ENCODE data around the gene LRRC51.

Gene LRRC51, protein sequence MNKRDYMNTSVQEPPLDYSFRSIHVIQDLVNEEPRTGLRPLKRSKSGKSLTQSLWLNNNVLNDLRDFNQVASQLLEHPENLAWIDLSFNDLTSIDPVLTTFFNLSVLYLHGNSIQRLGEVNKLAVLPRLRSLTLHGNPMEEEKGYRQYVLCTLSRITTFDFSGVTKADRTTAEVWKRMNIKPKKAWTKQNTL

DNA sequence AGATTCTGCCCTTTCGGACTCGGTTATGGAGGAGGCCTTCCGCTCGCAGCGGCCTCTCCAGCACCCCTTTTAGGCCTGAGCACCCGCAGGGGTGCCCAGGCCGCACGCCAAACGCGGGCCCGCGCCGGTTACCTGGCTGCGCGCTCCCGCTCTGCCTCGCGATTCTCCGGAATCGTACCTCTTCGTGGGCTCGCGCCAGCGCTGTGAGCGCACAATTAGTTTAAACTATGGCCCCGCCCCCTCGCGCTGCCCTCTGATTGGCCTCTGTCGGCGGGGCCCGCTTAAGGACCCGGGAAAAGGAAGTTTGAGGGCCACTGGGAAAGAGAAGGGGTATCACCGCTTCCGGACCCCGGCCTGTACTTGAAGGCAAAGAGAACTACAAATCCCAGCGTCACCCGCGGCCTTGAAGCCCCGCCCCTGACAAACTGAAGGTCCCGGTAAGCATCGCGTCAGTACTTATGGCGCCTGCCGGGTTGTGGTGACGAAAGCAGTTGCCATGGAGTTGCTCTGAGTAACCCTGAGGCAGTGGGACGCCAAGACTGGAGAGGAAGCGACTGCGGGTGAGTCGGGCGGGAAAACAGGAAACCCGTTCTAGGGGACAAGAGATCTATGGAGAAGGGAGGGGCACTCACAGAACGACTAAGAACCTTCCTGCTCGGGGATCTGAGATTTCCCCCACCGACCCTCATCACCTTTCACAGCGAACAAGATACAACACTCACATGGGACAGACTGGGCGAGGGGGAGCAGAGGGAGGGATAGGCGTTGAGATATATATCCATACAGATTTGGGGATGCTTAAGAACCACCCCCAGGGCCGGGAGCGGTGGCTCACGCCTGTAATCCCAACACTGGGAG is at the start of gene LRRC51, which contains the start of gene NUMA1:
Gene LRRC51 (plus strand): TSS at position 525 of the 858 bp plus-strand sequence. CDS start 8,234 bp downstream, outside the sequence.
Gene NUMA1 (minus strand): TSS at position 217 of the 858 bp plus-strand sequence. CDS start 44,599 bp downstream, outside the sequence.
- DNase-seq (ENCODE audit: low spot score): peak; percentile 94

DNA sequence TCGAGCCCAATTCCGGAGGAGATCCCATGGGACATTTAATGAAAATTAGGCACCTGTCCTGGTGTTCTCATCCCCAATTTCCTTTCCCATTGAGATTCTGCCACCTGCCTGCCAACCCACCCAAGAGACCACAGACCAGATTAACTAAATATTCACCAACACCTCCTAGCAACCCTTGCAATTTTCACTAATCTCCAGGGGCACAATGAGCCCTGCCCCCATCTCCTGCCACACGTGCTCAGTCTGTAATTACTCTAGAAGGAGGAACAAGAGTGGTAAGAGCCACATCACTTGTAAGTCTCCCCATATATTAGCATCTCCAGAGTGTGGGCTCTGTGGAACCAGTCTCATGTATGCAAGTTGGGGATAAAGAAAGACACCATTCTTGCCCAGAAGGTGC is 44.0 kb upstream of the LRRC51 start:
- DNase-seq (ENCODE audit: low spot score): no peak

DNA sequence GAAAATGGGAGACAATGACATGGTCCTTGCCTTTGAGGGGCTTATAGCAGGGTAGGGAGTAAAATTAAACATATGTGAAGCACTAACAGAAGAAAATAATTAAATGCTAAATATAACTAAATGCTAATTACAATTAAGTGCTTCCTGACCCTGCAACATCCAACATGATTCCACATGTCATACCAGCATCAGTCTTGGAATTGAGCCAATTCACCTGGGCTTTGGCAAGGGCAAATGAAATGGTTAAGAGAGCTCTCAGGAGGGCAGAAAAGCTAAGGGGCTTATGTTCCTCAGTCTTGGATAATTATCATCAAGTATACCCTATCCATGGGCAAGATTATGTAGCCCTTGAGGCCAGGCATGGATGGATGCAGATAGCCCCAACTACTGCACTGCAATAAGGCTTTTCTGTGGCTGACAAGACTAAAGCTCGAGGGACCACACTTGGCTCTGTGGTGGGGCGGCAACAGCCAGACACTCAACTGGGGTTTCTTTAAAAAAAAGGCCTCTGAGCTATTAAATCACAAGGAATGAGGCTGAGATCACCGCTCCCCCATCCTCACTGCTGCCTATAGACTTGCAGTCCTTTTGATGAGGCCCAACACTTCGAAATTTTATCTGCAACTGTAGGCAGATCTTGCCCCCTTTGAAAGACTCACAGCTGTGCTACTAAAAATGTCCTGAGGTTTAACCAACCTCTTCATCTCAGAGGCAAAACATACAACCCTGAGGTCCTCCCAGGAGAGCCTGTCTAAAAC is 42.9 kb upstream of the LRRC51 start:
- no peak for DNase-seq (ENCODE audit: low spot score)

DNA sequence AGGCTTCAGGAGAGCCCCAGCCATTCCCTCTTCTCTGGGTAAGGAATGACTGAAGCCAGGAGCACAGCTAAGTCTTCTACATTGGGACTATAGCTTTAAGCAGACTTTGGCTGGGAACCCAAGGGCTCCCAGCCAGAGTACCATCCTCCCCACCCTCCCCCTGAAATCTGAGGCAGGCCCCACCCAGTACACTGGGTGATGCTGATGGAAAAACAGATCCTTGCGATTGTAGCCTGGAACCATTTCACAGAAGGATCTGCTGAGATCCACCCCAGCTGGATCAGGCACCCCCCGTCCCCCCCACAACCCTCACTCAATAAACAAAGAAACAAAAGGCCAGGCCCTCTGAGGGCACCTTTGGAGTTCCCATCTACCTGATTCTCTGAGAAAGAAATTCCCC is 42.2 kb upstream of the LRRC51 start:
- peak; percentile 90 for DNase-seq (ENCODE audit: low spot score)

DNA sequence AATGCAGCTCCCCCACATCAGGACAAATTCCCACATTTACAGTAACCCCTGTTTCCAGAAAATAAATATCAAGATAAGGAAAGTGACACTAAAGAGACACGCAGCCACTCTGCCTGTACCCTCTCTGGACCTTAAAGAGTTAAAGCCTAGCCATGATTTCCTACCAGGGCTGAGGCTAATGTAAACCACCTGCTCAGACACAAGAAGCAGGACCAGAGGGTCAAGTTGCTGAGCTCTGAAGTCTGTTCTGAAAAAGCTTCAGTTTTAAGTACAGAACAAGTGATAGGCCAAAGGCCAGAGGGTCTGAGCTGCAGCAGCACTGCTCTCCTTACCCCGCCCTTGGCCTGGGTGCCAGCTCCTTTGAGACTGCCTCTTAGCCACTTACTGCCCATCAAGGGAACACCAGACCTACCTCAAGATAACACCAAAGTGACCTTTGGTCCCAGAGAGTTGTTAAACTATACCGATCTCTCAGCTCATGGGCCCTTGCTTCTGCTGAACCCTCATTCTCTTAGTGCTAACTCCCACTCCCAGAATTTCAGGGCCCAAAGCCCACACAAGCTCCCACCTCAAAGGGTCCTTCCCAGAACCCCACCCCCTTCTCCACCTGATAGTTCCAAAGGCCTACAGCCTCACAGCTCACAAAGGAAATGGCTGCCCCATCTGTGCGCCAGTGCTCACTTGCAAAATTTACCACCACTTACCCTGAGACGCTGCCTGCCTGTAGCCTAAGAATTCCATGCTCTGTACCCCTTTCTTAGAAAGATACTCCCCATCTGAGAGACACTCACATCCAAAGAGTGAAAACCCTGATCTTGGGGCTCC is 41.4 kb upstream of the LRRC51 start:
- peak; percentile 35 for DNase-seq (ENCODE audit: low spot score)

DNA sequence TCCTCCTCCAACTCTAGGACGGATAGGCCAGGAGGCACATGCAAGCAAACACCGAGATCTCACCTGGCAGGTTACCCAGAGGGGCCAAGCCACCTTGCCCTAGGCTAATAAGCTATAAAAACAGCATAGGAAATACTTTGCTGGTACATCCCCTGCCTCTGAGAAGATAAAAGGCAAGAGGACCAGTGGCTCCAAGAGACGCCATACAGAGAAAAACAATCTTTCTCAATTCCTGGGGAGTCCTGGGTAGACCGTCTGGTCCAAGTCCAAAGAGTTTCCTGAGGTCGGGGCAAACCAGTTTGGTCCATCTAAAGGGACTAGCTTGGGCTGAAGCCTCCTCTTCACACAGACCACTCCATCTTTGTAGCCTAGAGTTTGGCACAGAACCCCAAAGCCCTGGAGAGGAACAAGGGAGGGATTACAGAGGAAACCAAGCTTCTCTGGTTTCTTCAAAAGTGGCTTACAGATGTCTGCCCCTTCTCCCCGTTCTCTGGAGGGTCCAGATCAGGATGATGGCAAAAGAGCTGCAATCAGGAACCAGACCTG is 40.7 kb upstream of the LRRC51 start:
- DNase-seq (ENCODE audit: low spot score): no peak

DNA sequence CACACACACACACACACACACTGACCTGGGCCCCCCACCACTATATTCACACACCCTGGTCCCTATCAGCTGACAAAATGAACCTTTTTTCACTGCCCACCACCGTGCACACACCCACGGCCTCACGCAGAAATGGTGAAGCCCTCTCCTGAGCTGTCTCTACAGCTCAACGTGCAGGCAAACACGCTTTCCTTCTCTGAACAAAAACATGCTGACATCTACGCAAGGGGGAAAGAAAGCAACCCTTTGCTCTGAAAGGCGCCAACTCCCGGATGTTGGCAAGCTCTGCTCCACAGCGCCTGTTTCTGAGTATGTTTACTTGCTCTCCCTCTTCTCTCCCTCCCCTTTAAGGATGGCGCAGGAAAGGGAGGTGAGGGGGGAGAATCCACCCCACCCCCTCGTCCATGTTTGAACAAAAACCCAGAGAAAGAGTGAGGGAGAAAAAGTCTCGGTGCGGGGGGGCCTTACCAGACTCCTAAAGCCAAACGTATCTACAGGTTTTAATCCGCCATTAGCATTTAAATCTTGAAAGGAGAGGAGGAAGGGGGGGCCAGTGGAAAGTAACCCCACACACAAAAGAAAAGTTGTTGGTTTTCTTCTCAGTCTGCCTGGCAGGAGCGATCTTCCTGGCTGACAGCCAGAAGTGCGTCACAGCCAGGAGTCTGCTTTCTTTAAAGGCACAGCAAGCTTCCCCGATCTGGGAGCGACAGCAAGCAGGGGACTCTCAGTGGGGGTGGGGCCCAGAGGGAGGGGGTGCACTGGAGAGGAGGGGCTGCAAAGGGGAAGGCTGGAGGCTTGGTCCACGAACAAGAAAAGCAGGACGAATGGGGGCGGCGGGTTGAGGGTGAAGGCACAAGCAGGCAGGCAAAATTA is 39.9 kb upstream of the LRRC51 start:
- DNase-seq (ENCODE audit: low spot score): peak; percentile 90

DNA sequence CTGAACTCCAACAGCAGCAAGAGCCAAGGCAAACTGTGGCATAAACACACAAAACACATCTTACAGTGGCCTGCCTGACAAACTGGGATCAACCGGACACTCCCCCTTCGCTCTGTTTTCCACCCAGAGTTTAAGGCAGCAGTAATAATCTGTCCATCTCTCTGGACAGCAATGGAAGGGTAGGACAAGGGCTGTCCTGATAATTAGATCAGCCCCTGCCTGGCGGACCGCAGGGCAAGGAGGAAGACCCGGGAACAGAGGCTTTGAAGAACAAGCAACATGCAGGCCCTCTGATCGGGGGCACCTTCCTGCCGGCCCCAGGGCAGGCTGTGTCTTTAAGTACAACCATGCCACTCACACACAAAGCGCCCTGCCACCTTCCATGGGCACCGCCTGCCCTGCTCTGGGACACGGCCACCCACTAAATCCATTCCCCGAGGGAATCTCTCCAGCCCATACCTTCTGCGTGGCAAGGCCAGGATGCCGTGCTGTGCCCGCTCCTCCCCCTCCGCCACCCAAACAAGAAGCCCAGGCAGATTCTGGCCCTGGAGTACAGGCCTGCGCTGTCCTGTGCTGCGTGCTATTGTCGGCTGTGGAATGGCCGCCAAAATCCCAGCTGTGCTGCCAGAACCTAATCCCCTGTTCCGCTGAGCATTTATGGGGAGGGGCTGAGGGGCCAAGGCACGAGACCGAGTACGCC is 39.1 kb upstream of the LRRC51 start:
- DNase-seq (ENCODE audit: low spot score): peak; percentile 80

DNA sequence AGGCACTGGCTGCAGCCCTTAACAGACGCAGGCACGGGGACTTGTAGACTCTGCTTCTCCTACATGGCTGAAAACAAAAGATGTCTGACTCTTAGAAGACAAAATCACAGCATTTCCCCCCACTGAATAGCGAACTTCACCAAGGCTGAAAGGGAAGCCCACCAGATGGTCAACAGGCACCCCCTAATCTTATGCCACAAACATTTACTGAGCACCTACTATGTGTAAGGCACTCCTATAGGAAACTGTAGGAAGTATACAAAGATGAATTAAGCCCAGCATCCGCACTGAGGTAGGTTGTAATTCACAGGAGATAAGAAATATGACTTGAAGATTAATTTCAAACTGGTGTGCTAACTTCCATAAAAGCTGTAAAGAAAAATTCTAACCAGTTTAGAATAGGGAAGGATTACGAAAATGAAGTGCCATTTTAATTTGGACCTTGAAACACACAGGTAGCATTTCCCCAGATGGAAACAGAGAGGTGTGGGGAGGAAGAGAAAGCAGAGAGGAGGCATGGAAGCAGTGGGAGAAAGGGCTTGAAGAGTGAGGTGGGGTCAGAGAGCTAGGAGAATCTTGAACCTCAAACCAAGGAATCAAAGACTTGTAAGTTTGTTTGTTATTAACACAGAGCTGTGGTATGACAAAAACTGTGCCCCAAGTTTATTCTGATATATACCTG is 38.4 kb upstream of the LRRC51 start:
- DNase-seq (ENCODE audit: low spot score): no peak

DNA sequence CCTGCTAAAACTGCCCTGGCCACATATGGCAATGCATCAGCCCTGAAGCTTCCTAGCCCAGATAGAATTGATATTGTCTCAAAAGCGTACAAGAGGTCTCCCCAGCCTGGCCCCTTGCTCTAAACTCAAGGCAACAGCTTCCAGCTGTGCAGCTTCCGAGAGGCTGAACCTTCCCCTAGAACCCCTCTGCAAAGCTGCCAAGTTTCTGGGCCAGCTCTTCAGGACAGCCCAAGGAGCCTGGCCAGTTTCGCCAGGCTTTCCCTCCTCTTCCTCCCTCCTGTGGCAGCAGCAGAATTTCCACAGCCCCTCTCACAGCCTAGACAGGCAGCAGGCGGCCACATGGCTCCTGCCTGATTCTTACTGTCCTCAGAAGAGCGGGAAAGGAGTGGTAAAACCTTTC is 34.8 kb upstream of the LRRC51 start:
- DNase-seq (ENCODE audit: low spot score): no peak

DNA sequence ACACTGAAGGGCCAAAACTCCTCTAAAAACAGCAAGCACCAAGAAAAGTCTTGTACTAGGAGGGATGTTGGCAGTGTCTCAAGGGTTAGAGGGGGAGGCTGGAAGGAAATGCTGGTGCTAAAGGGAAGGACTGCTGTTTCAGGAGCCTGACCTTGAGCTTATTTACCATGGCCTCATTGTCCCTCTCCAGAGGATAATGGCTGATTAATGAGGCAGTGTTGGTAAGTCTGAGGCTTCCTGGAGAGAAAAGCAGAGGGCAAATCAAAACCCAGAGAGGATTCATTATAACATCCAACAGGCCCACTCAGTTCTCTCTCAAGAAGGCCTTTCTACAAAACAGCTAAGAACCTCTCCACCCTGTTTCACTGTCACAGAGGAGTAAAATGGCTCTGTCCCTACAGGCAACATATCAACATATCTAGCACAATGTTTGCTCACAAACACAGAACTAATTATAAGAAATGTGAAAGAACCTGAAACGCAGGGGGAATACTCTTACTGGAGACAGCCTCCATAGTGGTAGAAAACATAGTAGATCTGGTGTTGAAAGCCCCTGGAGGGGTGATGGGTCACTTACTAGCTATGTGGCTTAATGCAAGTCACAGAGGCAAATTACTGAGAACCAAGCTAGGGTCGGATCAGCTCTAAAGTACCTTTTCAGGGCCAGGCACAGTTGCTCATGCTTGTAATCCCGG is 31.7 kb upstream of the LRRC51 start:
- no peak for DNase-seq (ENCODE audit: low spot score)

DNA sequence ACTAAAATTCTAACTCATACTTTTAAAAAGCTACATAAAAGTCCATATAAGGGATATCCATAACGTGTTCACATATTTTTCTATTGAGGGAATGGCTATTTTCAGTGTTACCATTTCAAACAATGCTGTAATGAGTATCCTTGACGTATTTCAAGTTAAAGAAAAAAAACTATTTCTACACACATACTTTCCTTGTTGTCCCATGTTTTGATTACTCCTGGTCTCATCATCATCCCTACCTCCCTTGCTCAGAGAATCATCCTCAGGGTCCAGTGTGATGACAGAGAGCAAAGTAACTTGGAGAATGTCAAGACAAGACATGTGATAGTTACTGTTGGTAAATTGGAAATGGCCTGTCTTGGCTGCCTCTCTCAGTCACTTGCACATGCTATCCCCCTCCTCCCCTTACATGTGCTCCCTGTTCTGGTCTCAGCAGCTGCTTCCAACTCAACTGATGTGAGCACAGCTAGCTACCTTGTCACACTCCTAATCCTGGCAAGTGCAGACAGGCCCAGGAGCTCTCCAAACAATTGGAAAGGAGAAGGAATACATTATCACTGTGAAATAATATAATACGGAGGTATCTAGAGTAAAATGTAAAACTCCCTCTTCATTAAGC is 22.1 kb upstream of the LRRC51 start:
- no peak for DNase-seq (ENCODE audit: low spot score)

DNA sequence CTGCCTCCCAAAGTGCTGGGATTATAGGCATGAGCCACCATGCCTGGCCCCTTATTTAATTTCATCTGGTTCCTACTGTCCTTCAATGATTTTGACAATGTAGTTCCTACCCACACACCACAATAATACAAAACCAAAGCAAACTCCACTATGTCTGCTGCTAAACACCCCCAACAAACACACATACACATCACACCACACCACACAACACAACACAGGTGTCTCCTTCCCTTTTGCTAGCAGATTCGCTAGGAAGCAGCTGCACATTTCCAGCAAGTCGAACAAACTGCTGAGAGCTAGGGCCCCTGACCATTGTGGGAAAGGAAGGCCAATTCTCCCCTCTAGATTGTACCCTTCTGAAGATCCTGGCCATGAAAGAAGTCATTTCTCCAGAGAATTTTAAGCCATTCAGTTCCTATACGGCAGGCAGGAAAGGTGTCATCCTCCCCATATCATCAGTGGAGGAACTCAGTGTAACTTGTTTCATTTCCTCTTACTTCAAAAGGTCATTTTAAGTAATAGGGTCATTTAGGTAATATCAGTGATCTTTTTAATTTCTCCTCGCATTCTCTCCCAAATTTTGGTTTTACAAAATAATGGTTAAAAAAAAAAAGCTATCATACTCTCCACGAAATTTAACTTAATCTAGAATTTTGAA is 18.8 kb upstream of the LRRC51 start:
- DNase-seq (ENCODE audit: low spot score): no peak

DNA sequence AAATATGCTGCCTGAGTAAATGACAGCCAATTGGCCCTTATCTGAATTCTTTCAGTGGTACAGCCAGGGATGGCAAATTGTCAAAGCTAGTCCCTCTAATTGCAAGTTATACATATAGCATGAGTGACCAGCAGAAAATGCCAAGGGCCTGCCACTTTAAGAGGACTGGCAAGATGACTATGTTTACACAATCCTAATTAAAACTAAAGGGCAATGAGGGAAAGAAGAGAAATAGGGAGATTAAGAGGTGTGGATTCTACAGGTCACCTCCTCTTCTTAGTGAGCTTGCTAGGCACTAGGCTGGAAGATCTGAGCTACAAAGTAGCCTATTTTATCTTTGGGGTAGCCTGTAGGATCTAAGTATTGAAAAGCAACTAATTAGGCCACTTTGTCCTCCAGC is 13.8 kb upstream of the LRRC51 start:
- DNase-seq (ENCODE audit: low spot score): no peak

DNA sequence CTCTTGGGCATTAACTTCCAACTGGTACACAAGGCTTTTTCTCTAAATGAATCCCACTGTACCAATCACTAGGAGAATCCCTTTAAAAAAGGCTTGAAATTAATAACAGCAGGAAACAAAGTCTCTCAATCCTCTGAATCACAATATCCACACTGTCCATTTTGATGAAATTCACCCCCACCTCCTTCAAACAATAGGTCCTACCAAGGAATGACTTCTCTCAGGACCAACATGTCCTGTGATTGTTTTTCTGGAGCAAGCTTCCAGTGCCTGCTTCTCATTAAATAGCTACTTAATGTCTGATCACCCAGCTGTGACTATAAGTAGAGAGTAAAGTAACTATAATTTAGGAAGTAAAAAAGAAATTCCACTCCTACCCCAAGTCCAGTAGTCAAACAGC is 13.4 kb upstream of the LRRC51 start:
- no peak for DNase-seq (ENCODE audit: low spot score)

DNA sequence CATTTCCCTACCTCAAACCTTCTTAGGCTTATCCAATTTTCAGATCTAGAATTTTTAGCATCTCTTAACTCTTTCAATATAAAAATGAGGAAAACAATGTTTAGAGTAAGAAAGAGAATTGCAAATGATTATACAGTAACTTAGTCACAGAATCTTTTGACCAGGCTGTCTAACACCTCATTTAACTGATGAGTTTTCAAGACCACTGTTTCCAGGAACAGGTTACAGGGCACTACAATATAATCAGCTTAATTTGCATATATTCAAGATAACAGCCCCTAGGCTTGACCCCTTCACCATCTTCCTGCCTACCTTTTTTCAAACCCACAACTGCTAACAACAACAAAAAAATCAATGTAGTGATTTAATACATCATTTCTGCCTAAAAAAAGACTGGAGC is 13.0 kb upstream of the LRRC51 start:
- DNase-seq (ENCODE audit: low spot score): no peak

DNA sequence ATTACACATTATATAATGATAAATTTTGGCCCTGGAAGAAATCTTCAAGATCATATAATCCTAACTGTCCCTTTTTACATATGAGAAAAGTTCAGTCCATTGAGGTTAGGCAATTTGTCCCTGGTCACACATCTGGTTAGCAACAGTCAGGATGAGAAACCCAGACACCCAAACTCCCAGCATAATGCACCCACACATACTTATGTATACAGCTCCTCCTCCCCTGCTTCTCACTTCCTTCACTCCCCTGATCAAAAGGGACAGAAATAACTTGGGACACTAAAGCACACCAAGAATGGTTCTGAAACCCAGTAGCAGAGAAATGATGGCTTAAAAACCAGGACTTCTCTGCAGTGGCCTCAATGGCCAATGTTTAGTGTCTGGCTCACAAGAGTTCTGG is 11.4 kb upstream of the LRRC51 start:
- no peak for DNase-seq (ENCODE audit: low spot score)

DNA sequence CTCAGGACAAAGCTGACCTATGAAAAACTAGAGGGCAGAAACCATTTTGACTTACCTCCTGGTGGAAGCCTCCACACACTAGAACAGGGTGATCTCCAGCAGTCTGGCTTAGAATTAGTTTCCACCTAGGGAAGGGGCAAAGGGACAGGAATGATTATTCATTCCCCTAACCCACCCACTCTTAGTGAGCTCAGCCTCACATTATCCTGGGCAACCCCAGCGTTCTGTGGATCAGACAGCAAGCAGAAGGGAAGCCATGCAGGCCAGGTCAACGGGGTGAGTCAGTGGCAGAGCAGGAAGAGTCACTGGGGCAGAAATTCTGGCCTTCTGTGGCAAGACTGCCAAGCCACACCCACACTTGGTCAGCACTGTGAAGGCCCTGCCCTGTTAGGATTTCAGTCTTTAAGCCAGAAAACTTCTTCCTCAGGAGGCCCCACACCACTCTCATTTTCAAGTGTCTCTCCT is 10.8 kb upstream of the LRRC51 start:
- peak; percentile 92 for DNase-seq (ENCODE audit: low spot score)

Data from AG20443 (cell line).